ENCODE results near the gene B3GALT2.

DNA sequence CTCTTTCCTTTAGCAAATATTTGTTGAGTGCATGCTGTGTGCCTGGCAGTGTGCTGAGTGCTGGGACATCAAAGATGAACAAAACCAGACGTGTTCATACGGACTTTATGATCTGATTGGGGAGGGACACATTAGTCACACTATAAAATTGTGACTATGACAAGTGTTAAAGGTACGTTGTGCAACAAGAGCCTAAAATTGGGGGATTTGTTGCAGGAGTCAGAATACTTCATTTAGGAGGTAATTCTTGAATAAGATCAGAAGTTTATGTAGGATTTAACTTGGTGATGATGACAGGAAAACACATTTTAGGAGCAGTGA is 29.6 kb downstream of the B3GALT2 start:
- TF ChIP-seq POLR2A (IDR thresholded peaks at IDR 0.05; ENCODE audit: low read length) (no peak), GATA1 (IDR thresholded peaks at IDR 0.05; ENCODE audit: low read depth, low read length) (no peak)
